Stimulated activated naive CD8-positive, alpha-beta T cell treated with anti-CD3 and anti-CD28 coated beads, Interleukin-15, Interleukin-2, amounts not matched to agents 100 ng/mL and 50 ng/mL, for 24 hours (primary cell): ENCODE results near the gene SEC61G.

Experiments used
- H3K27ac Mint-ChIP-seq: one replicate; pipeline ENCODE4 v1.8.0; 2021; ENCODE audit warnings: mild to moderate bottlenecking, mixed read lengths
- H3K27me3 Mint-ChIP-seq: one replicate; pipeline ENCODE4 v1.8.0; 2021; ENCODE audit warnings: mixed read lengths
- H3K36me3 Mint-ChIP-seq: one replicate; pipeline ENCODE4 v1.8.0; 2021; ENCODE audit warnings: low read depth, mixed read lengths
- H3K4me1 Mint-ChIP-seq: one replicate; pipeline ENCODE4 v1.8.0; 2021; ENCODE audit warnings: low read depth, mixed read lengths
- H3K4me3 Mint-ChIP-seq: one replicate; pipeline ENCODE4 v1.8.0; 2021; ENCODE audit warnings: mild to moderate bottlenecking, mixed read lengths
- H3K9me3 Mint-ChIP-seq: one replicate; pipeline ENCODE4 v1.8.0; 2021; ENCODE audit warnings: mixed read lengths

Gene SEC61G

DNA sequence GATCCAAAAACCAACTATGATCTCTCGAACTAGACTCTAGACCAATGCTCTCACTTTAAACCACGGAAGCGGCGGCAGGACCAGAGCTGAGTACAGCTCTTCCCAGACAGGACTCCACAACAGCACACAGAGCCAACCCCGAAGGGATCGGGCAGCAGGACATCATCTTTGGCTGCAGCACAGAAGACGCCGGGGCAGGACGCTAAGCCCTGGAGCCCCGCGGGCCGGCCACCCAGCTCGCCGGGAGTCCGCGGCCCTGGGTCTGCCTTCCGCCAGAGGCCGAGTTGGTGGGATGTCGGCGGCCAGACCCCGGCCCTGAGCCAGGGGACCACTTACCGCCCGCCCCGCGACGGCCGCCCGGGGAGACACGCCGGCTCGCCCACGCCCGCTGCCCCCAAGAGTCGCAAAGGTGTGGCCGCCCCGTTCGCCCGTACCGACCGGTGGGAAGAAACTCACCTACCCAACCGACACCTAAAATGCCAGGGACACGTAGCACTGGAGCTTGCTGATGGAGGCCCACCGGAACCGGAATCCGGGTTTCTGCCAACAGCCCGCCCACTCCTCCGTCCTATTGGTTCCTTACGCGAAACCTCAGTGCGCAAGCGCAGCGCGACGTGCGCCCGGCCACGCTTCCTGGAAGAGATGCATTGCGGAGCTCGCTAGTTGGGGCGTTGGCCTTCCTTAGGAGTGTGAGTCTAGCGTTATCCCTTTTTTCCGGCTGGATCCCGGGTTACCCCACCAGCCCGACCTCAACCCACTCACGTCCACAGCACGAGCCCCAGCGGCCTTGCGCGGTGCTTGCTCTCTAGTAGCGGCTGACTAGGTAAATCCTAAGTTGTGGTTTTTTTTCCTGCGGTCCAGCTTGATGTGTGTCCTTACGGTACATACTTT is at the start of gene SEC61G:
TSS of gene SEC61G (minus strand) at position 510 of the 891 bp plus-strand sequence. CDS start 1,623 bp downstream, outside the sequence.
- Mint-ChIP-seq H3K4me1 (peaks cover 29% of the 10 kb centered on the region), H3K4me3 (peak within 1 kb of the TSS; percentile 100), H3K27me3 (peaks cover 11% of the 10 kb centered on the region), H3K9me3 (no peaks in the 10 kb centered on the region), H3K36me3 (peaks cover 29% of the 10 kb centered on the region), H3K27ac (peak within 1 kb of the TSS; percentile 97)

DNA sequence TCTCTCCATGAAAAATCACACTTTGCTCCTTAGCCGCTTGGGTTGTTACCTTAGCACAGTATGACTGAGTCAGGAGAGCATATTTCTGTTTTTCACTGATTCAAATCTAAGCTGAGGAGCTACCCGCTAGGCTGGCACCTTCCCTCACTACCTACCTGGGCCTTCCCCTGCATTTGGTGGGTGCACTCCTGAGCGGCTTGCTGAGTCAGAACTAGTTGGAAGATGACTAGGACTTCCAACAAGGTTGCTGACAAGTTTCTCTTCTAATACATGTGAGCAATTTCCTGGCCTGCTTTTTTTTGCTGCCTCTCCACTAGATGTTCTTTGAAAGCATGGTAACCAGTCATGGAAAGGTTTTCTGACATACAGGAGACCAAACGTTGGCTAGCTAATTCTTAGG is 43.8 kb upstream of the SEC61G start:
- Mint-ChIP-seq H3K9me3 (no peaks in the 10 kb centered on the region), H3K4me3 (no peak overlapping the region), H3K27me3 (no peaks in the 10 kb centered on the region), H3K27ac (no peak overlapping the region), H3K4me1 (no peaks in the 10 kb centered on the region), H3K36me3 (no peaks in the 10 kb centered on the region)

DNA sequence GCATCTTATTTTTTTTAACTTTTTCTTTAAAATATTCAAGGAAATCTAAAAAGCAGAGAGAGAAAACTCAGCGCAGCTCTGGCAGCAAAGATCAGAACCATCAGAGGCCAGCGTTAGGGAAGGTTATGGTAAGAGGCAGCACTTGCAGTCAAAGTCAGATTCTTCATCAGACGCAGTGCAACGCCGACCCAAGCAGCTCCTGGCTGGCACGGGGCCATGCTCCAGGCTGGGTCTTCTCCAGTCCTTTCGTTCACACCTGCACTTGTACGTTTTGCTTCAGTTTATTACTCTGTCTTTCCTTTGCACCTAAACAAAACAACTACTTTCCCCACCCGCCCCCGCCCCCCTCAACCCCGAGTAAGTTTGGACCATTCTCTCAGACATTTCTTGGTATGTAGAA is 43.1 kb upstream of the SEC61G start:
- Mint-ChIP-seq H3K9me3 (no peaks in the 10 kb centered on the region), H3K4me3 (no peak overlapping the region), H3K36me3 (no peaks in the 10 kb centered on the region), H3K27ac (no peak overlapping the region), H3K27me3 (no peaks in the 10 kb centered on the region), H3K4me1 (no peaks in the 10 kb centered on the region)

DNA sequence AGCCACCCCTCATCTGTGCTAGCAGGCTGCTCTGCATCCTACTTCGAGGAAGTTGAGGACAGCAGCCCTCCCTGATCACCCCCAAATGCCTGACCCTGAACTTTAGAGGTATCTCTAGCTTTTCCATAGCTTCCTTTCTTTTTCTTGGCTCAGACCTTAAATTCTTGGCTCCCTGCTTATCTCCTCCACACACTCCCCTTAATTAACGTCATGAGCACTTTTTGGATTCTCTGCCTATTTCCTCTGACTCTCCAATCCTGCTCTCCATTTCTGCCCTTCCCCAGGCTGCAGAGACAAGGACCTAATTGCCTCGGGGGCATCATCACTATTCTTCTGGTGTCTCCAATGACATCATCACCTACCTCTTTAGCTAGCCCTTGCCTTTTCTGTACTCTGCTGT is 40.8 kb upstream of the SEC61G start:
- H3K27me3 Mint-ChIP-seq = no peaks in the 10 kb centered on the region
- no peaks in the 10 kb centered on the region for H3K9me3 Mint-ChIP-seq
- no peak overlapping the region for H3K27ac Mint-ChIP-seq
- H3K4me3 Mint-ChIP-seq = no peak overlapping the region
- H3K36me3 Mint-ChIP-seq = no peaks in the 10 kb centered on the region
- no peaks in the 10 kb centered on the region for H3K4me1 Mint-ChIP-seq

DNA sequence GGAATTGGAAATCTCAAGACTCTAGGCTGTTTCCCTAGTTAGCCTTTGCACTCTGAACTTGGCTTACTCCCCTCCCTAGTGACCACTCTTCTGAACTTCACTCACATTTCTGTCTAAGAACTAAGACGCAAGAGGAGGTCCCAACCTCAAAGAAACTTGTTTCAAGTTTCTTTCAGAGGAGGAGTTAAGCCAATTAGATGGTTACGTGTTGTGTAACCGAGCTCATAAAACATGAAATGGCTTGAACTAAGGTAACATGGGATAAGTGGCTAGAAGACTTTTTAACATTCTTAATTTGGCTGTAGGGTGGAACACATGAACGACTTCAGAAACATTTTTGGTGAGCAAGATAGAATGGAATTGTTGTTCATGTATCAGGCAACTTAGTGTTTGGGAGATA is 39.5 kb upstream of the SEC61G start:
- H3K9me3 Mint-ChIP-seq = no peaks in the 10 kb centered on the region
- no peaks in the 10 kb centered on the region for H3K4me1 Mint-ChIP-seq
- H3K27ac Mint-ChIP-seq = no peak overlapping the region
- no peak overlapping the region for H3K4me3 Mint-ChIP-seq
- H3K36me3 Mint-ChIP-seq = no peaks in the 10 kb centered on the region
- no peaks in the 10 kb centered on the region for H3K27me3 Mint-ChIP-seq

DNA sequence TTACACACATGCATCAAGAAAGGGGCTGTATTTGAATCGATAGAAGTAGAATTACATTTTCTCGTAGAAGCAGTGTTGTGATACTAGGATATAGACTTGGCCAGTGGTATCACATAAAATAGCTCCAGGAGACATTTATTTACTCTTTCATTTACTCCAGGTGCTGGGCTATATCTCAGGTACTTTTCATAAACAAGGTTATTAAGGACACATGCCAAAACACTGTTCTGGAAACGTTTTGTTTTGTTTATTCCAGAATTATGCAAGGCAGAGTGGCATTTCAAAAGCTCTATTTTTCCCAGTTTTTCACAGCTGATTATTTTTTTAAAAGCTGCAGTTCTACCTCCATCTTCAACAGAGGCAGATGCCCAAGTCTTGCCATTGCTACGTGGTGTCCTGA is 37.8 kb upstream of the SEC61G start:
- no peak overlapping the region for H3K4me3 Mint-ChIP-seq
- no peaks in the 10 kb centered on the region for H3K4me1 Mint-ChIP-seq
- H3K27ac Mint-ChIP-seq = no peak overlapping the region
- no peaks in the 10 kb centered on the region for H3K36me3 Mint-ChIP-seq
- no peaks in the 10 kb centered on the region for H3K9me3 Mint-ChIP-seq
- no peaks in the 10 kb centered on the region for H3K27me3 Mint-ChIP-seq

DNA sequence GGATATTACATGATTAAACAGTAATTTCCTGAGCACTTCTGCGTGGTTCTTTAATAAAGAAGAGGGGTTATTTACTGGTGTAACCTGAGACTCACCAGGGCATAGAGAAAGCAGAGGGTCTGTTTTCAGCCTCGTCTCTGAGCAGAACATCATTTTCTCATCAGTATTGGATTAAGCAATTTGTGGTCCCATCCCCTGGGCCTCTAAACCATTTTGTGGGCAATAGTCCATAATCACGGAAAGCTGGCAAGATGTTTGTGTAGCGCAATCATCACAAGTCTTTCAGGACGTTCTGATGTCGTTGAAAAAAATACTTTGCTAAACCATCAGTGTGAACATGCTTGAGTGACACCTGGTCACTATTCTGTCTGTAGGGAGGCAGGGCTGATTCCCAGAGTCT is 37.1 kb upstream of the SEC61G start:
- Mint-ChIP-seq H3K27me3 (peaks cover under 1% of the 10 kb centered on the region), H3K27ac (no peak overlapping the region), H3K9me3 (no peaks in the 10 kb centered on the region), H3K36me3 (no peaks in the 10 kb centered on the region), H3K4me1 (no peaks in the 10 kb centered on the region), H3K4me3 (no peak overlapping the region)

DNA sequence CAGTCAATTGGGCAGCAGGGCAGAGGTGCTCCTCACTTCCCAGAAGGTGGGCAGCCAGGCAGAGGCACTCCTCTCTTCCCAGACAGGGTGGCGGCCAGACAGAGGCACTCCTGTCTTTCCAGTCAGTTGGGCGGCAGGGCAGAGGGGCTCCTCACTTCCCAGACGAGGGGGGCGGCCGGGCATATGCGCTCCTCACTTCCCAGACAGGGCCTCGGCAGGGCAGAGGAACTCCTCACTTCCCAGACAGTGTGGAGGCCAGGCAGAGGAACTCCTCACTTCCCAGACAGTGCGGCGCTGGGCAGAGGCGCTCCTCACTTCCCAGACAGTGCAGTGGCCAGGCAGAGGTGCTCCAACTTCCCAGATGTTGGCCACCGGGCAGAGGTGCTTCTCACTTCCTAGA is 33.4 kb upstream of the SEC61G start:
- no peaks in the 10 kb centered on the region for H3K9me3 Mint-ChIP-seq
- peaks cover 34% of the 10 kb centered on the region for H3K27me3 Mint-ChIP-seq
- no peaks in the 10 kb centered on the region for H3K36me3 Mint-ChIP-seq
- no peak overlapping the region for H3K4me3 Mint-ChIP-seq
- peaks cover 4% of the 10 kb centered on the region for H3K4me1 Mint-ChIP-seq
- H3K27ac Mint-ChIP-seq = no peak overlapping the region

DNA sequence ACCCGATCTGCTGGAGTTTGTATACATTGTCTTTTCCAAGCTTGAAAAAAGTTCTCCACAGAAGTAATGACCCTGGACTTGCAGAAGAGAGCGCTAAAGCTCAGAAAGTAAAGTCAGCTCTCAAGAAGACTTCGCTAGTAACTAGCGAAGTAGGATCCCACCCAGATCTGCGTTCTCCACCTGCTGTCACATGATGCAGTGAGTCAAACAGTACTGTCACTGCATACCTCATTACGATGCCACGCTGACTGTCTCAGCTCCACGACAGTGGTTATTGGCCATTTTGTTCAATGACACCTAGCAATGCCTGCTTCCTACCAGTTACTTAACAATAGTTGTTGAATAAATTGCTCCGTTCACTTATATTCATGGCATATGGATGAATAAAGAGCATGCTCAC is 29.7 kb upstream of the SEC61G start:
- Mint-ChIP-seq H3K36me3 (no peaks in the 10 kb centered on the region), H3K27me3 (peaks cover 49% of the 10 kb centered on the region), H3K9me3 (no peaks in the 10 kb centered on the region), H3K4me1 (peaks cover 4% of the 10 kb centered on the region), H3K27ac (no peak overlapping the region), H3K4me3 (no peak overlapping the region)

DNA sequence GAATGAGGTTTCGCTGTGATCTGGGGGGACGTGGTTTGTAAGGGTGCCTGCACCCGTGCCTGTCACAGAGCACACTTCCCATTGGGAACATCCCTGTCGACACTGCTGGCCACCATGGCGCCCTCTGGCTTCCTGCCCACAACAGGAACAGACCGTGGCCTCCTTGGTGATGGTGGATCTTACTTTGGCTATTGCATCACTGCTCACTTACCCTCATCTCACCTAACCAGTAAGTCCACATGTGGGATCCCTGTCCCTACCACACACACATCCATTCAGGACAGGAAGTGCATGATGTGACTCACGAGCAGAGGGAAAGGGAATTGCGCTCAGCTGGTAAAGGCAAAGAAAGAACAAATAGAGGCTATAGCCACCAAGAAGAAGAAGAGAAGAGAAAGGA is 26.2 kb upstream of the SEC61G start:
- no peaks in the 10 kb centered on the region for H3K9me3 Mint-ChIP-seq
- no peak overlapping the region for H3K4me3 Mint-ChIP-seq
- H3K27me3 Mint-ChIP-seq = peaks cover 39% of the 10 kb centered on the region
- peaks cover 4% of the 10 kb centered on the region for H3K4me1 Mint-ChIP-seq
- H3K36me3 Mint-ChIP-seq = no peaks in the 10 kb centered on the region
- no peak overlapping the region for H3K27ac Mint-ChIP-seq

DNA sequence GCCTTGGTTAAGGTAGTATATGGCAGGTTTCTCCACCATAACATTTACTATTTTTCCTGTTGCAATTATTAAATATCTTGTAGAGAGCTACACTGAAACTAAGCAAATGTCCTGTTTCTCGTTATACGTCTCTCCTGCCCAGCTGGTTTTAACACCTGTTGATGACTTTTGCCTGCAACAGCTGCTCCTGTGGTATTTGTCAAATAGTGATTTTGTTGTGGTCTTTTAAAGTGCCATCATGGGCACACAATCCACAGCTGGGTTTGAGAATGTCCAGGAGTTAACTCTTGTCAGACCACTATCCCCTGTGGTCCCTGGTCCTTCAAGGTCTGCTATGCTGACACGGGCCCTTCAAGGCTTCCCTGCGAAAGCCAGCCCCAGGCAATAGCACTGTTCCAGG is 24.9 kb upstream of the SEC61G start:
- Mint-ChIP-seq H3K27me3 (peaks cover 28% of the 10 kb centered on the region), H3K27ac (no peak overlapping the region), H3K4me3 (no peak overlapping the region), H3K36me3 (no peaks in the 10 kb centered on the region), H3K4me1 (peaks cover 4% of the 10 kb centered on the region), H3K9me3 (no peaks in the 10 kb centered on the region)

DNA sequence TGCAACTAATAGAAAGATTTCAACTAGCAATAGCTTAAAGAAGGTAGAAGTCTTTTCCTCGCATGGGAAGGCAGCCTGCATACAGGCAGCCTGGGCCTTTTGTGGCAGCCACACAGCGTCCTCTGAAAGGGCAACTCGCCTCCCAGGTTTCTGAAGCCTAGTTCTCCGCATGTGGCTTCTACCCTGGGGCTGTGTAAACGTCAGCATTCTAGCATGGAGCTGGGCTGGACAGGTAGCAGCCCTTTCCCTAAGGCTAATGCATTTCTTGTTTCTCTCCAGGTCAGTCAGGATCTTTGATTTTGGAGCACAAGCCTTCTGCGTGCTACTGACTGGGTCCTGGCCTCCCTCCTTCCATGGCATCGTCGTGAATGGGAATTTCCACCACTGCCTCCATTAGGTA is 23.8 kb upstream of the SEC61G start:
- H3K9me3 Mint-ChIP-seq = no peaks in the 10 kb centered on the region
- no peaks in the 10 kb centered on the region for H3K36me3 Mint-ChIP-seq
- peaks cover 19% of the 10 kb centered on the region for H3K27me3 Mint-ChIP-seq
- no peak overlapping the region for H3K27ac Mint-ChIP-seq
- no peaks in the 10 kb centered on the region for H3K4me1 Mint-ChIP-seq
- no peak overlapping the region for H3K4me3 Mint-ChIP-seq

DNA sequence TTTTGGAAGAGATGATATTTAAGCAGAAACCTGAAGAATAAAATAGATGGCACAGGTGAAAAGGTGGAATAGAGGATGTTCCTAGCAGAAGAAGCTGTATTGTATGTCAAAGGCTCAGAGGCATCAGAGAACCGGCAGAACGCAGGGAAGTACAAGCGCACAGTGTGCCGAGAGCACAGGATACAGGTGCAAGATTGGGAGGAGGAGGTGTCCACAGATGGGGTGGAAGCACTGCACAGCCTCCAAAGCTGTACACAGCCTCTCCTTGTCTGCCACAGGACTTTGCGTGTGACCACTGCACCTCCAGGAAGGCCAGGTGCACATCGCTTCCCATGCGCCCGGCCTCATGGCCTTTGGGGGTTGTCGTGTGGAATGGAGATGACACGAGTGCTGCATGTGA is 23.3 kb upstream of the SEC61G start:
- Mint-ChIP-seq H3K27me3 (peaks cover 14% of the 10 kb centered on the region), H3K4me1 (no peaks in the 10 kb centered on the region), H3K9me3 (peaks cover 1% of the 10 kb centered on the region), H3K27ac (no peak overlapping the region), H3K36me3 (no peaks in the 10 kb centered on the region), H3K4me3 (no peak overlapping the region)

DNA sequence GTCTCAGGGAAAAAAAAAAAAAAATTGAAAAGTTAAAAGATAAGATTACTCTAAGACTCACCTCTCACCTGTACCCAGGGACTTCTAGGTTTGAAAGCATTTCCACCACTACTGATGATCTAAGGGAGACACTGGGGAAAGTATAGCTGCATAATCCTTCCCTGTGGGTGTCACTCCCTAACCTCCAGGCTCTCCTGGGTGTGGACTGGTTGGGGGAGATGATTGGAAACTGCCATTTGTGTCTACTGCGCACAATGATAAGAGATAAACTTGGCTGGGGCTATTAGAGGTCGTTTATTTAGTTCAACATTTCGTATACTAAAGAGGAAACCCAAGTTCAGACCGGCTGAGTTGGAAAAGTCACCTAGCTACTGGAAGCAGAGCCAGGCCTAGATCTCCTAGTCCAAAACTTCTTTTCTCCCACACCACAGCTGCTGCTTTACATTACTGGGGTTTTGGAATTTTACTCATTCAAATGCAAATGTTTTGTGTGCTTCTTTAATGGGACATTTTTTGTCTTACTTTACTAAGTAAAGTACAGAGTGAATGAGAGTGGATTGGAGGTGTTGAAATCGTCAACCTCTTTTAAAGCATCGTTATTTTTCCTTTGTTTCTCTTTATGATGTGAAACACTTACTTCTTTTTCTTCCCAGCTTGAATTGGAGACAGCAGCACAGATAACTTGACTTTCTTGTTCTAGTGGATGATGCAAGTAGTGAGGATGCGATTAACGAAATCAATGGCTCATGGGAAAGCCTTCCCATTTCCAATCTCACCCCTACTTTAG is 22.3 kb upstream of the SEC61G start:
- H3K27ac Mint-ChIP-seq = no peak overlapping the region
- H3K27me3 Mint-ChIP-seq = peaks cover 14% of the 10 kb centered on the region
- peaks cover 11% of the 10 kb centered on the region for H3K9me3 Mint-ChIP-seq
- peaks cover 4% of the 10 kb centered on the region for H3K36me3 Mint-ChIP-seq
- no peak overlapping the region for H3K4me3 Mint-ChIP-seq
- no peaks in the 10 kb centered on the region for H3K4me1 Mint-ChIP-seq

DNA sequence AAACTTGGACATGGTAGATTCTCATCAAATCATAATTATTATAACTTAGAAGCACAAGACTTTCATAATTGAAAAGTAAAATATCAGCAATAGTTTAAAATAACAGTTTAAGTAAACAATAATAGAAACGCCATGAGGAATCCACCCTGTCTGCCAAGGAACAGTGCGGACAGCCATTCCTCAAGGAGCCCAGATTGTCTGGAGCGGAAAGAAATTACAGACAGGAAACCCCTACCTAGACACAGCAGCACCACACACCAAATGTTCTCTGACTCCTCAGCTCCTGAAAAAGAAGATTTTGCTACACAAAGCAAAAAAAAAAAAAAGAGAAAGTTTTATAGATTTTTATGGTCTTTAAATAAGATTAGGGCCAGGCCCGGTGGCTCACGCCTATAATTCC is 21.5 kb upstream of the SEC61G start:
- Mint-ChIP-seq H3K27me3 (peaks cover 8% of the 10 kb centered on the region), H3K4me3 (no peak overlapping the region), H3K4me1 (no peaks in the 10 kb centered on the region), H3K9me3 (peaks cover 15% of the 10 kb centered on the region), H3K36me3 (peaks cover 6% of the 10 kb centered on the region), H3K27ac (no peak overlapping the region)
